ENCODE measurements around the gene UNC5CL.

The UNC5CL gene

GRCh38 chr6:41063884-41064285 is 24.9 kb upstream of the UNC5CL start:
- no peak for DNase-seq (ENCODE audit: low read depth, low spot score)

- no peak for DNase-seq (ENCODE audit: low read depth, low spot score)
Observed at GRCh38 chr6:41062056-41062455, 23.0 kb upstream of the UNC5CL start.

- no peak for DNase-seq (ENCODE audit: low read depth, low spot score)
Observed at GRCh38 chr6:41061196-41061726, 22.2 kb upstream of the UNC5CL start.

GRCh38 chr6:41059556-41059955 is 20.5 kb upstream of the UNC5CL start:
- DNase-seq (ENCODE audit: low read depth, low spot score): no peak

GRCh38 chr6:41058783-41059181 is 19.8 kb upstream of the UNC5CL start:
- DNase-seq (ENCODE audit: low read depth, low spot score): no peak

- no peak for DNase-seq (ENCODE audit: low read depth, low spot score)
Observed at GRCh38 chr6:41056768-41057490, 17.9 kb upstream of the UNC5CL start.

- DNase-seq (ENCODE audit: low read depth, low spot score): no peak
Observed at GRCh38 chr6:41055149-41055548, 16.1 kb upstream of the UNC5CL start.

- no peak for DNase-seq (ENCODE audit: low read depth, low spot score)
Observed at GRCh38 chr6:41054511-41054910, 15.5 kb upstream of the UNC5CL start.

- DNase-seq (ENCODE audit: low read depth, low spot score): no peak
Observed at GRCh38 chr6:41053041-41053440, 14.0 kb upstream of the UNC5CL start, which contains the start of gene APOBEC2. TSS of gene APOBEC2 (plus strand) at chr6:41053202. CDS start at chr6:41053348, 146 bp downstream.

GRCh38 chr6:41051873-41052272 is 12.9 kb upstream of the UNC5CL start:
- no peak for DNase-seq (ENCODE audit: low read depth, low spot score)

- no peak for DNase-seq (ENCODE audit: low read depth, low spot score)
Observed at GRCh38 chr6:41050536-41050935, 11.5 kb upstream of the UNC5CL start.

- DNase-seq (ENCODE audit: low read depth, low spot score): no peak
Observed at GRCh38 chr6:41049955-41050354, 10.9 kb upstream of the UNC5CL start.

- DNase-seq (ENCODE audit: low read depth, low spot score): no peak
Observed at GRCh38 chr6:41049521-41049920, 10.5 kb upstream of the UNC5CL start.

- DNase-seq (ENCODE audit: low read depth, low spot score): no peak
Observed at GRCh38 chr6:41047745-41048732, 9.0 kb upstream of the UNC5CL start.

- DNase-seq (ENCODE audit: low read depth, low spot score): no peak
Observed at GRCh38 chr6:41047306-41047705, 8.3 kb upstream of the UNC5CL start.

GRCh38 chr6:41046084-41046483 is 7.1 kb upstream of the UNC5CL start:
- no peak for DNase-seq (ENCODE audit: low read depth, low spot score)

- DNase-seq (ENCODE audit: low read depth, low spot score): no peak
Observed at GRCh38 chr6:41045664-41046063, 6.6 kb upstream of the UNC5CL start.

- no peak for DNase-seq (ENCODE audit: low read depth, low spot score)
Observed at GRCh38 chr6:41043151-41043550, 4.1 kb upstream of the UNC5CL start.

GRCh38 chr6:41042226-41043055 is 3.4 kb upstream of the UNC5CL start, which contains the start of gene TSPO2:
TSS of gene TSPO2 (plus strand) at chr6:41042467. CDS start at chr6:41042986, 519 bp downstream.
- no peak for DNase-seq (ENCODE audit: low read depth, low spot score)

GRCh38 chr6:41040940-41041536 is 2.0 kb upstream of the UNC5CL start:
- no peak for DNase-seq (ENCODE audit: low read depth, low spot score)
